GM08714 (cell line): ENCODE data around the gene KHDRBS1.
"Not testable (repeated sequence)": the region's sequence is repeated elsewhere in the genome, so short reads cannot be mapped to it uniquely, and the experiment has no call there.

Experiments used
- H3K4me3 ChIP-seq: fragments of 200-500 bp; sonication (Bioruptor generic); 2 replicates; pipeline ENCODE4 v1.5.1; 2014; ENCODE audit warnings: mild to moderate bottlenecking, low read length, inconsistent platforms
- ZNF274 ChIP-seq: IDR thresholded peaks from 2 replicates; pipeline ENCODE4 v1.6.1; 2012; ENCODE audit warnings: mild to moderate bottlenecking, low read depth, low read length

KHDRBS1 gene

DNA sequence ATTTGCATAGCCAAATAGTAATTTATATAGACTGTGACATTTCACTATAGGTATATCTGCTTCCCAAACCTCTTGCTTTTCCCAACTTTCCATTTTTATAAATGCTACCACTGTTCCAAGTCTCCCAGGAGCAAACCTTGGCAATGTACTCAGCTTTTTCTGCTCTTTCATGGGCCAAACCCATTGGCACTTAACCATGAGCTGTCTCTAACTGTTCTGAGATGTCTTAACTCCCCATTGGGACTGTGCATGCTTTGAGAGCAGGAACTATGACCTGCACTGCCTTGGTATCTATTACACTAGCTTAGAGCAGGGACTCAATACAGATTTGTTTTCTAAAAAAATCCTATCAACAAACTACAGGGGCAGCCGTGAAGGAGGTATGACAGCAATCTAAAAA, 22.5 kb upstream of the KHDRBS1 start:
- TF ChIP-seq ZNF274 = no peak
- no peak overlapping the region for H3K4me3 ChIP-seq

DNA sequence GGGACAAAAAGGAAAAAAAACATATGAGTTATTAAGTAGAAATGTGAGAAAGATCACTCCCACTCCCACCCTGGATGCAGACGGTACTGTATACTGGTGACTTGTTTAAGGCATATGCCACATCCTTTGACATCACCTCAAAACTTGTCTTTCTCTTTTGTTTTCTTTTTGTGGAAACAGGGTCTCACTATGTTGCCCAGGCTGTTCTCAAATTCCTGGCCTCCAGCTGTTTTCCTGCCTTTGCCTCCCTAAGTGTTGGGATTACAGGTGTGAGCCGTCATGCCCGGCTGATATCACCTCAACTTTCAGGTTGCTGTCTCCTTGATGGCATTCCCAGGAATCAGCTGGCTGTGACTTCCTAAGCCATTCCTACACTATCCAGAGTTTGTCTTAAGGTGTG, 18.4 kb upstream of the KHDRBS1 start:
- no peak for TF ChIP-seq ZNF274

DNA sequence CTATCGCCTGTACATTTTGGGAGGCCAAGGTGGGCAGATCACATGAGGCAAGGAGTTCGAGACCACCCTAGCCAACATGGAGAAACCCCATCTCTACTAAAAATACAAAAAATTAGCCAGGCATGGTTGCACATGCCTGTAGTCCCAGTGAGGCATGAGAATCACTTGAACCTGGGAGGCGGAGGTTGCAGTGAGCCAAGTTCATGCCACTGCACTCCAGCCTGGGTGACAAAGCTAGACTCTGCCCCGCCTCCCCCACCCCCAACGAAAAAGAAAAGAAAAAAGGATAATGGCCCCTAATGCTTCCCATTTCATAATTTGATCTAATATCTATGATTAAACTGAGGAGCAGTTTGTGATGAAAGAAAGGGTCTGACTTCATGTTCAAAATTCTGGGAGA, 17.5 kb upstream of the KHDRBS1 start:
- not testable (repeated sequence) for H3K4me3 ChIP-seq

More for the DNA sequence above, 18.4 kb upstream of the KHDRBS1 start:
- no peak overlapping the region for H3K4me3 ChIP-seq

DNA sequence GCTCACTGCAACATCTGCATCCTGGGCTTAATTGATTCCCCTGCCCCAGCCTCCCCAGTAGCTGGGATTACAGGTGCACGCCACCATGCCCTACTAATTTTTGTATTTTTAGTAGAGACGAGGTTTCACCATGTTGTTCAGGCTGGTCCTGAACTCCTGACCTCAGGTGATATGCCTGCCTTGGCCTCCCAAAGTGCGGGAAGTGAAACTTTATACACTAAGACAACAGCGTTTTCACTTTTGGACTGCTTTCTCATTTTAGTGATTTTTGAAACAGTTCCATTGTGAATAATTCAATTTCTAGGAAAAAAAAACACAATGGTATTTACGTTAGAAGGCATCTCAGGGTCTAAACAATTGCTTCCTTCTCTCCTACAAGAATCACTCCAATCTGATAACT, 11.8 kb upstream of the KHDRBS1 start:
- no peak for TF ChIP-seq ZNF274
- H3K4me3 ChIP-seq = no peak overlapping the region

DNA sequence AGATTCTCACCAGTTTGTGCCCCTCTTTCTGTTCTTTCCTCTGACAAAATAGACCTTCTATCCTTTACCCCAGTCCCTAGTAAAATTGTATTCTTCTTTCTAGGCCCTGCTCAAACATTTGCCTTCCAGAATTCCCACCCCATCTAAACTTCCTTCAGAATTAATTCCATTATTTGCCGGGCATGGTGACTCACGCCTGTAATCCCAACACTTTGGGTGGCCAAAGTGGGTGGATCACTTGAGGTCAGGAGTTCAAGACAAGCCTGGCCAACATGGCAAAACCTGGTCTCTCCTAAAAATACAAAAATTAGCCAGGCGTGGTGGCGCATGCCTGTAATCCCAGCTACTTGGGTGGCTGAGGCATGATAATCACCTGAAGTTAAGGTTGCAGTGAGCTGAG, 11.4 kb upstream of the KHDRBS1 start:
- not testable (repeated sequence) for H3K4me3 ChIP-seq

- H3K4me3 ChIP-seq = no peak overlapping the region
- TF ChIP-seq ZNF274 = no peak
Observed at GRCh38 chr1:32005522-32005921, 8.1 kb upstream of the KHDRBS1 start.

- no peak for TF ChIP-seq ZNF274
- no peak overlapping the region for H3K4me3 ChIP-seq
Observed at GRCh38 chr1:32007591-32007940, 6.1 kb upstream of the KHDRBS1 start.

GRCh38 chr1:32010246-32010645, 3.4 kb upstream of the KHDRBS1 start:
- no peak for TF ChIP-seq ZNF274
- H3K4me3 ChIP-seq = no peak overlapping the region

GRCh38 chr1:32012709-32013385, 821 bp upstream of the KHDRBS1 start:
- H3K4me3 ChIP-seq = peak overlapping the region; percentile 79
- no peak for TF ChIP-seq ZNF274

GRCh38 chr1:32014199-32014947, 705 bp downstream of the KHDRBS1 start:
- peak overlapping the region; percentile 96 for H3K4me3 ChIP-seq
- no peak for TF ChIP-seq ZNF274

GRCh38 chr1:32014948-32015273, 1.2 kb downstream of the KHDRBS1 start:
- TF ChIP-seq ZNF274 = no peak
- H3K4me3 ChIP-seq = peak overlapping the region; percentile 96

GRCh38 chr1:32020339-32020738, 6.7 kb downstream of the KHDRBS1 start:
- H3K4me3 ChIP-seq = no peak overlapping the region
- TF ChIP-seq ZNF274 = no peak

DNA sequence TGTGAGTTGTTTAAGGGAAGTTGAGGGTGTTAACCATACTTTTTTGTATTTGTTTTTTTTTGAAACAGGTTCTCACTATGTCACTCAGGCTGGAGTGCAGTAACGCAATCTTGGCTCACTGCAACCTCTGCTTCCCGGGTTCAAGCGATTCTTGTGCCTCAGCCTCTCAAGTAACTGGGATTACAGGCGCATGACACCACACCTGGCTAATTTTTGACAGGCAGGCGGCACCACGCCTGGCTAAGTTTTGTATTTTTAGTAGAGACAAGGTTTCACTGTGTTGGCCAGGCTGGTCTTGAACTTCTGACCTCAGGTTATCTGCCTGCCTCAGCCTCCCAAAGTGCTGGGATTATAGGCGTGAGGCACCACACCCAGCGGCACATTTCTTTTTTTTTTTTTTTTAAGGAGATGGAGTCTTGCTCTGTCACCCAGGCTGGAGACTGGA, 7.9 kb downstream of the KHDRBS1 start:
- not testable (repeated sequence) for H3K4me3 ChIP-seq

DNA sequence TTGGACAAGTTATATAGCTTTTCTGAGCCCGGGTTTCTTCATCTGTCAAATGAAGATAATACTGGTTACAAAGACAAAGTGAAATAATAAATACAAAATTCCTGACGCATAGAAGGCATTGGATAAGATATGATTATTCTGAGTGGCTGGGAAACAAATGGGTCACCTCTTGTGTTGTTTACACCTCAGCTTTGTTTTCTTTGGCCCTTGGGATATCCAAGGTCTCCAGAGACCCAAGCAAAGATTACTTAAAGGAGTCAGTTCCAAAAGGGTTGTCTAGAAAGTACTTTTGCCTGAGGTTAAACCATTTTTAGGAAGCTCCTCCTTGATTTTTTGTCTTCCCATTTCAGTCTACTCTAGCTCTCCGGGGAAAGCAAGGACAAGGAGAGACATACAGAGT, 9.7 kb downstream of the KHDRBS1 start:
- H3K4me3 ChIP-seq = no peak overlapping the region
- TF ChIP-seq ZNF274 = no peak

DNA sequence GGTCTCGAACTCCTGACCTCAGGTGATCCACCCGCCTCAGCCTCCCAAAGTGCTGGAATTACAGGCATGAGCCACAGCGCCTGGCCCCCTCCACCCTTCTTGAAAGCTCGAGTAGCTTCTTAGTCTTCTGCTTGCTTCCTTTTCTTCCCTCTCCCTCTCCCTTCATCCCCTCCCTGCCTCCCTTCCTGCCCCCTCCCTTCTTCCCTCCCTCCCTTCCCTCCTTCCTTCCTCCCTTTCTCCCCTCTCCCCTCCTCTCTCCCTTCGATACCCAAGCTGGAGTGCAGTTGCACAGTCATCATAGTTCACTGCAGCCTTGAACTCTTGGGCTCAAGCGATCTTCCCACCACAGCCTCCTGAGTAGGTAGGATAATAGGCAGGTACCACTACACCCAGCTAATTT, 11.8 kb downstream of the KHDRBS1 start:
- TF ChIP-seq ZNF274 = no peak
- no peak overlapping the region for H3K4me3 ChIP-seq

- no peak for TF ChIP-seq ZNF274
Observed at GRCh38 chr1:32028746-32029145, 15.1 kb downstream of the KHDRBS1 start.

More at GRCh38 chr1:32028746-32029145, 15.1 kb downstream of the KHDRBS1 start:
- H3K4me3 ChIP-seq = no peak overlapping the region
